Measurements from ENCODE around the gene PHF13. TPM values are rescaled to one million over a fixed set of nuclear protein-coding genes. Genes with fewer than 3 reads are reported as not detected.
A peak's percentile ranks its signal among the peaks of the same experiment; 100 is the strongest.

The PHF13 gene
- total and polyA plus RNA-seq, 11 donors: 2.9 to 11.2 (median 7.8) TPM

DNA sequence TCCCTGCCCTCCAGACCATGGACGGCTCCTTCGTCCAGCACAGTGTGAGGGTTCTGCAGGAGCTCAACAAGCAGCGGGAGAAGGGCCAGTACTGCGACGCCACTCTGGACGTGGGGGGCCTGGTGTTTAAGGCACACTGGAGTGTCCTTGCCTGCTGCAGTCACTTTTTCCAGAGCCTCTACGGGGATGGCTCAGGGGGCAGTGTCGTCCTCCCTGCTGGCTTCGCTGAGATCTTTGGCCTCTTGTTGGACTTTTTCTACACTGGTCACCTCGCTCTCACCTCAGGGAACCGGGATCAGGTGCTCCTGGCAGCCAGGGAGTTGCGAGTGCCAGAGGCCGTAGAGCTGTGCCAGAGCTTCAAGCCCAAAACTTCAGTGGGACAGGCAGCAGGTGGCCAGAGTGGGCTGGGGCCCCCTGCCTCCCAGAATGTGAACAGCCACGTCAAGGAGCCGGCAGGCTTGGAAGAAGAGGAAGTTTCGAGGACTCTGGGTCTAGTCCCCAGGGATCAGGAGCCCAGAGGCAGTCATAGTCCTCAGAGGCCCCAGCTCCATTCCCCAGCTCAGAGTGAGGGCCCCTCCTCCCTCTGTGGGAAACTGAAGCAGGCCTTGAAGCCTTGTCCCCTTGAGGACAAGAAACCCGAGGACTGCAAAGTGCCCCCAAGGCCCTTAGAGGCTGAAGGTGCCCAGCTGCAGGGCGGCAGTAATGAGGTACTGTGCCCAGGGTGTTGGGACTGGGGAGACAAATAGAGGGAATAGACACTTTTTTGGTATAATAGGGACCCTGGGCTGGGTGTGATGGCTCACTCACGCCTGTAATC is 32.7 kb upstream of the PHF13 start:
- no peaks in the 10 kb centered on the region for H3K27me3 ChIP-seq
- DNase-seq (peak in 1 of 5 donors; percentile 44), ATAC-seq (no peak)
- H3K9me3 ChIP-seq: no peaks in the 10 kb centered on the region
- peak overlapping the region; percentile 45 to 97 (median 91) for H3K27ac ChIP-seq
- peak overlapping the region; percentile 65 to 97 (median 83) for H3K4me3 ChIP-seq
- intact Hi-C loops (cut with DNase I): loop anchor here in 1 of 10 donors (2.0 kb wide), 1 partner anchor 20 kb away; no protein-coding TSS in a partner anchor
- TF ChIP-seq, protein P1, sequence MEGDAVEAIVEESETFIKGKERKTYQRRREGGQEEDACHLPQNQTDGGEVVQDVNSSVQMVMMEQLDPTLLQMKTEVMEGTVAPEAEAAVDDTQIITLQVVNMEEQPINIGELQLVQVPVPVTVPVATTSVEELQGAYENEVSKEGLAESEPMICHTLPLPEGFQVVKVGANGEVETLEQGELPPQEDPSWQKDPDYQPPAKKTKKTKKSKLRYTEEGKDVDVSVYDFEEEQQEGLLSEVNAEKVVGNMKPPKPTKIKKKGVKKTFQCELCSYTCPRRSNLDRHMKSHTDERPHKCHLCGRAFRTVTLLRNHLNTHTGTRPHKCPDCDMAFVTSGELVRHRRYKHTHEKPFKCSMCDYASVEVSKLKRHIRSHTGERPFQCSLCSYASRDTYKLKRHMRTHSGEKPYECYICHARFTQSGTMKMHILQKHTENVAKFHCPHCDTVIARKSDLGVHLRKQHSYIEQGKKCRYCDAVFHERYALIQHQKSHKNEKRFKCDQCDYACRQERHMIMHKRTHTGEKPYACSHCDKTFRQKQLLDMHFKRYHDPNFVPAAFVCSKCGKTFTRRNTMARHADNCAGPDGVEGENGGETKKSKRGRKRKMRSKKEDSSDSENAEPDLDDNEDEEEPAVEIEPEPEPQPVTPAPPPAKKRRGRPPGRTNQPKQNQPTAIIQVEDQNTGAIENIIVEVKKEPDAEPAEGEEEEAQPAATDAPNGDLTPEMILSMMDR (IDR thresholded peaks at IDR 0.05): peak in 2 of 12 donors; percentile 6 to 21
- TF ChIP-seq POLR2A (IDR thresholded peaks at IDR 0.05): no peak
- peaks cover 0 to 5% (median 0%) of the 10 kb centered on the region in 9 donors for H3K36me3 ChIP-seq
- WGBS, 4 donors: 25 to 34% (median 31%) methylated on average over 16 to 19 of the region's 19 CpGs
- peaks cover 6 to 65% (median 38%) of the 10 kb centered on the region in 12 donors for H3K4me1 ChIP-seq

DNA sequence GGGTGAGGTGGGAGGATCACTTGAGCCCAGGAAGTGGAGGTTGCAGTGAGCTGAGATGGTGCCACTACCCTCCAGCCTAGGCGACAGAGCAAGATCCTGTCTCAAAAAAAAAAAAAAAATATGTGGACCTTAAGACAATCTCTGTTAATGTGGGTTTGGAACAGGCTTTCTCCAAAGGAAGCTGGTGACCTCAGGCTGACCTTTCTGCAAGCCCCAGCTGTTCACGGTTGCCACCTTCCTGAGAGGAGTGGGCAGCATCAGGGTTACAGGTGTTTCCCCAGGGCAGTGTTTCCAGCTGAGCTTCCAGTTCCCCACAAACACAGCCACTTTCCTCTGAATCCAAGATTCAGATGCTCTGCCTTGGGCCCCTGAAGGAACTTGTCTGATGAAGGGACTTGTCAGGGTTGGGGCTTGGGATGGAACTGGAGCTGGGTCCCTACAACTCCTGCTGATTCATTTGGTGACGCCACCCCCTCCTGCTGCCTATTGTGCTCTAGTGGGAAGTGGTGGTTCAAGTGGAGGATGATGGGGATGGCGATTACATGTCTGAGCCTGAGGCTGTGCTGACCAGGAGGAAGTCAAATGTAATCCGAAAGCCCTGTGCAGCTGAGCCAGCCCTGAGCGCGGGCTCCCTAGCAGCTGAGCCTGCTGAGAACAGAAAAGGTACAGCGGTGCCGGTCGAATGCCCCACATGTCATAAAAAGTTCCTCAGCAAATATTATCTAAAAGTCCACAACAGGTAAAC is 31.8 kb upstream of the PHF13 start:
- Histone ChIP-seq H3K4me3 (peak overlapping the region in 1 of 12 donors; percentile 28), H3K27me3 (no peaks in the 10 kb centered on the region), H3K27ac (peak overlapping the region in 6 of 12 donors; percentile 79 to 95 (median 92)), H3K4me1 (peaks cover 6 to 74% (median 44%) of the 10 kb centered on the region in 12 donors), H3K9me3 (no peaks in the 10 kb centered on the region), H3K36me3 (peaks cover 0 to 8% (median 0%) of the 10 kb centered on the region in 9 donors)
- intact Hi-C loops (cut with DNase I): loop anchor here in 1 of 10 donors (2.0 kb wide), 1 partner anchor 19 kb away; no protein-coding TSS in a partner anchor
- WGBS, 4 donors: 75 to 81% (median 78%) methylated on average over 10 of the region's 10 CpGs
- ATAC-seq (no peak), DNase-seq (no peak)
- no peak for TF ChIP-seq POLR2A (IDR thresholded peaks at IDR 0.05)
- TF ChIP-seq, protein P1 (IDR thresholded peaks at IDR 0.05): no peak

- no peak for ATAC-seq
- no peak for DNase-seq
- no peaks in the 10 kb centered on the region for H3K27me3 ChIP-seq
- 70 to 100% (median 95%) methylated on average over 1 of the region's 1 CpG for WGBS, 4 donors
- peak overlapping the region in 1 of 12 donors; percentile 28 for H3K4me3 ChIP-seq
- H3K9me3 ChIP-seq: no peaks in the 10 kb centered on the region
- intact Hi-C loops (cut with DNase I): no loop called here
- peaks cover 0 to 11% (median 0%) of the 10 kb centered on the region in 9 donors for H3K36me3 ChIP-seq
- no peak for TF ChIP-seq POLR2A (IDR thresholded peaks at IDR 0.05)
- TF ChIP-seq, protein P1 (IDR thresholded peaks at IDR 0.05): no peak
- H3K27ac ChIP-seq: peak overlapping the region in 2 of 12 donors; percentile 90 to 95
- peaks cover 6 to 78% (median 49%) of the 10 kb centered on the region in 12 donors for H3K4me1 ChIP-seq
Observed at GRCh38 chr1:6582370-6582769, 31.2 kb upstream of the PHF13 start.

Measured in heart left ventricle (tissue), 16 donors.